AG10803 (cell line): ENCODE results near the gene CDYL.

ENCODE experiments used
- DNase-seq: peaks from one replicate; pipeline ENCODE4 v3.0.0; 2010; ENCODE audit warnings: low read depth
- H3K4me3 ChIP-seq: 2 replicates; pipeline ENCODE4 v1.5.1; 2011; ENCODE audit warnings: mild to moderate bottlenecking, low read length, control low read depth
- CTCF ChIP-seq: conservative IDR thresholded peaks from 2 replicates; pipeline ENCODE4 v1.5.1; 2011; ENCODE audit warnings: mild to moderate bottlenecking, low read length, control low read depth, inconsistent platforms

CDYL gene

GRCh38 chr6:4970739-4971395 lies 194.7 kb downstream of the CDYL start:
- no peak overlapping the region for H3K4me3 ChIP-seq
- DNase-seq, result peak; percentile 11
- no peak for TF ChIP-seq CTCF

GRCh38 chr6:4971851-4972250 lies 195.6 kb downstream of the CDYL start:
- no peak for DNase-seq
- TF ChIP-seq CTCF, result no peak
- no peak overlapping the region for H3K4me3 ChIP-seq

- no peak for TF ChIP-seq CTCF
- H3K4me3 ChIP-seq, result no peak overlapping the region
- no peak for DNase-seq
These were observed 196.2 kb downstream of the CDYL start for GRCh38 chr6:4972438-4972837.

GRCh38 chr6:4973415-4973814 lies 197.2 kb downstream of the CDYL start:
- no peak for DNase-seq
- no peak overlapping the region for H3K4me3 ChIP-seq
- TF ChIP-seq CTCF, result no peak

GRCh38 chr6:4973982-4974745 lies 198.0 kb downstream of the CDYL start:
- no peak for TF ChIP-seq CTCF
- H3K4me3 ChIP-seq, result no peak overlapping the region
- DNase-seq, result peak; percentile 65

GRCh38 chr6:4974962-4975361 lies 198.8 kb downstream of the CDYL start:
- TF ChIP-seq CTCF, result no peak
- DNase-seq, result no peak

GRCh38 chr6:4975506-4975905 lies 199.3 kb downstream of the CDYL start:
- TF ChIP-seq CTCF, result no peak
- DNase-seq, result no peak
- no peak overlapping the region for H3K4me3 ChIP-seq

More at GRCh38 chr6:4974962-4975361, 198.8 kb downstream of the CDYL start:
- no peak overlapping the region for H3K4me3 ChIP-seq
